HFFc6 (cell line): Measurements from ENCODE around the gene ERI3. TPM values are rescaled to one million over a fixed set of nuclear protein-coding genes. Genes with fewer than 3 reads are reported as not detected.

Experiments used
- DNase-seq: peaks from one replicate; pipeline ENCODE4 v3.0.0-alpha.2; 2018
- H3K27ac Mint-ChIP-seq: 2 replicates; pipeline ENCODE4 v1.8.0; 2020; ENCODE audit warnings: mild to moderate bottlenecking, mixed read lengths
- H3K27me3 Mint-ChIP-seq: 2 replicates; pipeline ENCODE4 v1.8.0; 2021; ENCODE audit warnings: mild to moderate bottlenecking, moderate library complexity, mixed read lengths; ENCODE audit not compliant: insufficient read depth
- H3K36me3 Mint-ChIP-seq: 2 replicates; pipeline ENCODE4 v1.8.0; 2021; ENCODE audit warnings: low read depth, mixed read lengths
- H3K4me1 Mint-ChIP-seq: 2 replicates; pipeline ENCODE4 v1.8.0; 2020; ENCODE audit warnings: low read depth, mixed read lengths
- H3K4me3 Mint-ChIP-seq: 2 replicates; pipeline ENCODE4 v1.8.0; 2020; ENCODE audit warnings: mild to moderate bottlenecking, moderate library complexity, mixed read lengths
- H3K9me3 Mint-ChIP-seq: 2 replicates; pipeline ENCODE4 v1.8.0; 2020; ENCODE audit warnings: mild to moderate bottlenecking, mixed read lengths
- CTCF ChIP-seq: fragments of 200-600 bp; sonication (generic); IDR thresholded peaks from 2 replicates; pipeline ENCODE4 v1.5.0; 2021; ENCODE audit warnings: antibody characterized with exemption, mild to moderate bottlenecking
- total RNA-seq, 6 experiments: library from RNA; stranded (reverse); fragmentation: NEBNext Ultra II Directional; extraction: Animal tissue kit (Norgen Biotek cat#: 25700); gene quantifications; 2 replicates in 1 of 6; 3 replicates in 5 of 6; pipeline ENCODE4 v1.2.3, GENCODE V29; 2021

The ERI3 gene
- total RNA-seq, 6 experiments from 2014 or later, result 54.7 to 63.5 (median 58.3) TPM

DNA sequence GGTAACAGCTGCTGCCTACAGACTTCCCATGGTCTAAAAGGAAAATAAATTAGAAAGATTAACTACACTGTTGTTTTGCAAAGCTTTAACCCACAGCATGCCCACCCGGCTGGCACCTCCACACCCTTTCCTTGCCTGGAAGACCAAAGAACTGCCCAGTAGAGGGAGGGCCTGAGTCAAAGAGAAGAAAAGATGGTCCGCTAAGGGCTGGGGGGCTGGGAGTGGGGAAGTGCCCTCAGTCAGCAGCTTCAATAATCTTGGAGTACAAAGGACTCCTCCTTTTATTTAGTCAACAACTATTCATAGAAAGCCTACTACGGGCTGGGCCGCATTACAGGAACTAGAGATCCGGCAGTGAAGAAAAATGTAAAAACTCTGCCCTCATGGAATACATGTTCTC lies 40.6 kb downstream of the ERI3 start:
- TF ChIP-seq CTCF, result no peak; the same call in 1 of the 2 replicates
- peaks cover 13% of the 10 kb centered on the region for H3K4me1 Mint-ChIP-seq
- H3K9me3 Mint-ChIP-seq, result no peaks in the 10 kb centered on the region
- H3K27ac Mint-ChIP-seq, result no peak overlapping the region
- H3K36me3 Mint-ChIP-seq, result peaks cover 15% of the 10 kb centered on the region
- no peak for DNase-seq
- H3K27me3 Mint-ChIP-seq, result peaks cover 2% of the 10 kb centered on the region; the same call in 1 of the 2 replicates
- H3K4me3 Mint-ChIP-seq, result no peak overlapping the region

DNA sequence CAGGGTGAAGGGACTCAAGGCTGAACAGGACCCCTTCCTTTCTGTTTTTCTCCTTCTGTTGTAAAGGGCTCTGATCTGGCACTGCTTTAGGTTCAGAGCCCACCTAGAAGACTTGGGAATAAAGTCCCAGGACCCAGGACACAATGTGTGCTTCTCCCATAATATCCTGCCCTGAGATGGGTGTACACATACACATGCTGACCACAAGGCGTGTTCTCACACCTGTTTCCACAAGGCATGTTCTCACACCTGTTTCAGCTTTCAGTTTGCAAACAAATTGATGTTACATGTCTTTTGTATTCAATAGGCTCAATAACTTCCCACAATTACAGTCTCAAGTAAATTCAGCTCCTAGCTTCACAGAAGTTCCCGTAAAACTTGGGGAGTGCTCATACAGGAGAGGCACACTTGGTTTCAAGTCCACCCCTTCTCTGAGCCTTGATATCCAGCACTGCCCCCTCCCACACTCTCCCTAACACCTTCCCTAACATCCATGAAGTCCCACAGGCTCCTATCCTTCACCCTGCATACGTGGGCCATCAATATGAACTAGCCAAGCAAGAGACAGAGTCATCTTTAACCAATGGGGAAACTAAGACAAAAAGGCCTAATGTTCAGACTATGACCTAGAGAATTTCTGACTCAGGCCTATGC lies 41.7 kb downstream of the ERI3 start:
- Mint-ChIP-seq H3K36me3 (peaks cover 15% of the 10 kb centered on the region), H3K4me3 (no peak overlapping the region), H3K4me1 (peaks cover 5% of the 10 kb centered on the region), H3K9me3 (no peaks in the 10 kb centered on the region), H3K27ac (no peak overlapping the region), H3K27me3 (peaks cover 2% of the 10 kb centered on the region; the same call in 1 of the 2 replicates)
- DNase-seq, result no peak
- TF ChIP-seq CTCF, result no peak

DNA sequence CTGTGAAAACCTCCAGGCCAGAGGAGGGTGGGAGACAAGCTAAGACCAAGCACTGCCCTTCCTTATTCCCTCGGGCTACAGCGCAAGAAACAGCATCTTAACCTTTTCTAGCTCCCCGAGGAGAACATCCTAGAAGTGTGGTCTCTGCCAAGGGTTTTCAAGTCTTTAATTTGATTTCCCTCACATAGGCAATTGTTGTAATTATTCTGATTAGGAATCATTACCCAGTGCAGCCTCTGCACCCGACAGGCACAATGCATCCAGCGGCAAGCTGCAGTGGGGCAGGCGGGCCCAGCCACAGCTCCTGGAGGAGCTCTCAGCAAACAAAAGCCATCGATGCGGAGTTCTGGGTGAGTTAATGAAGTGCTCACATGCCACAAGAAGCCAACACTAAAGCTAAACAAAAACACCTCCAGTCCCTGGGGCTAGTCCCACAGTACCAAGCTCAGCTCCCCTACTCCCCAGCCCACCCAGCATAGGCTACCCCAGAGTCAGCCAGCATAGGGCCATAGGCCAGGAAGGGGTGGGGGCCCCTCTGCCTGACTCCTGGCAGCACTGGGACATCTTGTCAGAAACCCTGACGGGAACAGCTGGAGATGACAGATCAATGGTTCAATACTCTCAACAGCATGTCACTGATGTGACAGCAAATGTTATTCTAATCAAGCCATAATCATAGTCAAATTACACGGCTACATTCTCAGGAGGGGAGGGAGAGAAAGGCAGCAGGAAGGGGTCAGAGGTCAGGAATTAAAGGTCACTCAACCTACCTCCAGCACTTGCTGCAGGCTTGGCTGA lies 42.5 kb downstream of the ERI3 start:
- no peak for DNase-seq
- no peak overlapping the region for H3K27ac Mint-ChIP-seq
- no peak for TF ChIP-seq CTCF
- peaks cover 2% of the 10 kb centered on the region; the same call in 1 of the 2 replicates for H3K27me3 Mint-ChIP-seq
- H3K36me3 Mint-ChIP-seq, result peaks cover 11% of the 10 kb centered on the region; the same call in 1 of the 2 replicates
- no peaks in the 10 kb centered on the region for H3K9me3 Mint-ChIP-seq
- H3K4me3 Mint-ChIP-seq, result no peak overlapping the region
- no peaks in the 10 kb centered on the region for H3K4me1 Mint-ChIP-seq

GRCh38 chr1:44310006-44310405 lies 45.1 kb downstream of the ERI3 start:
- DNase-seq, result no peak
- no peak overlapping the region for H3K27ac Mint-ChIP-seq
- no peaks in the 10 kb centered on the region for H3K9me3 Mint-ChIP-seq
- peaks cover 17% of the 10 kb centered on the region; the same call in 1 of the 2 replicates for H3K36me3 Mint-ChIP-seq
- H3K4me1 Mint-ChIP-seq, result no peaks in the 10 kb centered on the region
- no peak for TF ChIP-seq CTCF
- H3K4me3 Mint-ChIP-seq, result no peak overlapping the region
- peaks cover 2% of the 10 kb centered on the region; the same call in 1 of the 2 replicates for H3K27me3 Mint-ChIP-seq

DNA sequence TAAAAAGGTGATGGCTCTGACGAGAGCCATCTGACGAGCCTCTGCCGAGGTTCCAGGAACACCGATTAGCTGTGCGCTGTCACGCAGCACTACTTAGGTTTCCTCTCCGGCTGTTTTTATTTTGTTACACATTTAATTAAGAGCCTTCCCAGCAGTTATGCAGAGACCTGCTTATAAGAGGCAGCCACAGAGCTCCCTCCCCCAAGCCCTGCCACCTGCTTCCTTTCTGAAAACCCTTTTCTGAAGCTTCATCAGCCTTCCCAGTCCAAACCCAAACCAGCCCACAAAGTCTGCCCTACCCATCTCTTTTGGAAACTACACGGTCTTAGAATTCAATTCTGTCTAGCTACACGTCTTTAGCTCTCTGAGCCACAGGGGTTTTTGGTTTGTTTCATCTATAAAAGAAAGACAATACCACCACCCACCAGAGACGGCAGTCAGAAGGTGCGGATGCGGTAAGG lies 49.1 kb downstream of the ERI3 start:
- H3K27ac Mint-ChIP-seq, result no peak overlapping the region

More for the DNA sequence above, 49.1 kb downstream of the ERI3 start:
- no peak for DNase-seq
- Mint-ChIP-seq H3K9me3 (no peaks in the 10 kb centered on the region), H3K27me3 (no peaks in the 10 kb centered on the region), H3K36me3 (peaks cover 11% of the 10 kb centered on the region; the same call in 1 of the 2 replicates), H3K4me3 (no peak overlapping the region), H3K4me1 (peaks cover 6% of the 10 kb centered on the region; the same call in 1 of the 2 replicates)
- TF ChIP-seq CTCF, result no peak
